HG03108 (cell line): ENCODE data around the gene TMEM190.
"Not testable (repeated sequence)": the region's sequence is repeated elsewhere in the genome, so short reads cannot be mapped to it uniquely, and the experiment has no call there.

Source experiments
- ATAC-seq: cut with Tn5 transposase; IDR thresholded peaks from one replicate; pipeline ENCODE4 v1.9.1; 2021; ENCODE audit warnings: moderate library complexity; ENCODE audit not compliant: unreplicated experiment

Gene TMEM190

GRCh38 chr19:55418185-55418584 is 41.6 kb downstream of the TMEM190 start:
- no peak for ATAC-seq

- ATAC-seq = no peak
Measured at GRCh38 chr19:55419103-55419502, 42.5 kb downstream of the TMEM190 start.

GRCh38 chr19:55419624-55420236 is 43.1 kb downstream of the TMEM190 start:
- ATAC-seq = no peak

GRCh38 chr19:55421281-55421680 is 44.7 kb downstream of the TMEM190 start:
- not testable (repeated sequence) for ATAC-seq

- ATAC-seq = no peak
Measured at GRCh38 chr19:55423225-55424005, 46.8 kb downstream of the TMEM190 start.

- no peak for ATAC-seq
Measured at GRCh38 chr19:55424518-55424917, 47.9 kb downstream of the TMEM190 start.

DNA sequence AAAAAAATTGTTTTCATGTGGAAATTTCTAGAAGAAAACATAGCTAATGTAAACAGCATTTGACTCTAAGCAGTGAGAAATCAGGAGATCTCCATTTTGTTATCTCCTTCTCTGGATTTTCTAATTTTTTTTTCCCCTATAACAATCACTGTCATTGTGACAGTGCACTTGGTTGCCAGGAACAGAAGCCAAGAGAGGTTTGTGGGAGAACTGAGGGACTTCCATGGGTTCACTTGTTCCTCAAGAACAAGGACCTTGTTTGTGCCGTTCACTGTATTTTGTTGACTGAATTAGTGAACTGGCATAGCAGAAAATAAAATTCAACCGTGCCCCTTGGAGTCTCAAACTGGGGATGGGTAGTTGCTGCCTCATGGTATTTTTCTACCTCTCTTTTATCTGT is 49.4 kb downstream of the TMEM190 start:
- ATAC-seq = no peak
